Measurements from ENCODE around the gene EPYC. TPM values are rescaled to one million over a fixed set of nuclear protein-coding genes. Genes with fewer than 3 reads are reported as not detected.

The EPYC gene
- total RNA-seq, 1 experiment from 2014 or later, result not detected

GRCh38 chr12:91043408-91043807 lies 38.6 kb upstream of the EPYC start:
- no peak for DNase-seq (ENCODE audit: unreplicated experiment)
- ChIA-PET POLR2A (interaction anchor here (0.6 kb wide), 1 partner anchor 273 kb away, joined by 3 read pairs; no protein-coding TSS in a partner anchor), CTCF (interaction anchor here (0.6 kb wide), 1 partner anchor 65 kb away, joined by 3 read pairs; no protein-coding TSS in a partner anchor)
- Mint-ChIP-seq H3K27me3 (ENCODE audit: insufficient read depth, unreplicated experiment) (peaks cover 83% of the 10 kb centered on the region), H3K4me3 (ENCODE audit: unreplicated experiment) (no peak overlapping the region), H3K36me3 (ENCODE audit: insufficient read depth, unreplicated experiment) (no peaks in the 10 kb centered on the region), H3K9me3 (ENCODE audit: unreplicated experiment) (no peaks in the 10 kb centered on the region), H3K4me1 (ENCODE audit: insufficient read depth, unreplicated experiment) (no peaks in the 10 kb centered on the region), H3K27ac (ENCODE audit: low read depth, unreplicated experiment) (no peak overlapping the region)
- intact Hi-C loops (cut with micrococcal nuclease), result no loop called here
- TF ChIP-seq CTCF (IDR thresholded peaks at IDR 0.05; ENCODE audit: unreplicated experiment), result no peak
- BruUV-seq (replicated peaks), result no TSS peak

GRCh38 chr12:91040096-91040755 lies 35.5 kb upstream of the EPYC start:
- H3K4me3 Mint-ChIP-seq (ENCODE audit: unreplicated experiment), result no peak overlapping the region
- H3K27me3 Mint-ChIP-seq (ENCODE audit: insufficient read depth, unreplicated experiment), result peaks cover 83% of the 10 kb centered on the region
- H3K9me3 Mint-ChIP-seq (ENCODE audit: unreplicated experiment), result no peaks in the 10 kb centered on the region
- H3K27ac Mint-ChIP-seq (ENCODE audit: low read depth, unreplicated experiment), result no peak overlapping the region
- ChIA-PET POLR2A (no interaction called here), CTCF (interaction anchor here (0.6 to 1.2 kb wide), 2 partner anchors 31 to 70 kb away, joined by 3 read pairs; no protein-coding TSS in a partner anchor)
- no peaks in the 10 kb centered on the region for H3K36me3 Mint-ChIP-seq (ENCODE audit: insufficient read depth, unreplicated experiment)
- TF ChIP-seq CTCF (IDR thresholded peaks at IDR 0.05; ENCODE audit: unreplicated experiment), result no peak
- peak; percentile 16 for DNase-seq (ENCODE audit: unreplicated experiment)
- BruUV-seq (replicated peaks), result no TSS peak
- no peaks in the 10 kb centered on the region for H3K4me1 Mint-ChIP-seq (ENCODE audit: insufficient read depth, unreplicated experiment)
- intact Hi-C loops (cut with micrococcal nuclease), result no loop called here

- ChIA-PET CTCF (no interaction called here), POLR2A (no interaction called here)
- Mint-ChIP-seq H3K4me1 (ENCODE audit: insufficient read depth, unreplicated experiment) (no peaks in the 10 kb centered on the region), H3K27ac (ENCODE audit: low read depth, unreplicated experiment) (no peak overlapping the region), H3K9me3 (ENCODE audit: unreplicated experiment) (no peaks in the 10 kb centered on the region), H3K36me3 (ENCODE audit: insufficient read depth, unreplicated experiment) (no peaks in the 10 kb centered on the region), H3K27me3 (ENCODE audit: insufficient read depth, unreplicated experiment) (peaks cover 82% of the 10 kb centered on the region), H3K4me3 (ENCODE audit: unreplicated experiment) (no peak overlapping the region)
- BruUV-seq (replicated peaks), result no TSS peak
- intact Hi-C loops (cut with micrococcal nuclease), result no loop called here
- no peak for DNase-seq (ENCODE audit: unreplicated experiment)
- no peak for TF ChIP-seq CTCF (IDR thresholded peaks at IDR 0.05; ENCODE audit: unreplicated experiment)
Observed at GRCh38 chr12:91037276-91037675, 32.5 kb upstream of the EPYC start.

GRCh38 chr12:91033251-91033650 lies 28.5 kb upstream of the EPYC start:
- intact Hi-C loops (cut with micrococcal nuclease), result no loop called here
- Mint-ChIP-seq H3K9me3 (ENCODE audit: unreplicated experiment) (no peaks in the 10 kb centered on the region), H3K36me3 (ENCODE audit: insufficient read depth, unreplicated experiment) (no peaks in the 10 kb centered on the region), H3K27me3 (ENCODE audit: insufficient read depth, unreplicated experiment) (peaks cover 93% of the 10 kb centered on the region), H3K27ac (ENCODE audit: low read depth, unreplicated experiment) (no peak overlapping the region), H3K4me3 (ENCODE audit: unreplicated experiment) (no peak overlapping the region), H3K4me1 (ENCODE audit: insufficient read depth, unreplicated experiment) (no peaks in the 10 kb centered on the region)
- DNase-seq (ENCODE audit: unreplicated experiment), result no peak
- BruUV-seq (replicated peaks), result no TSS peak
- POLR2A ChIA-PET, result no interaction called here
- CTCF ChIA-PET, result interaction anchor here (0.6 kb wide), 1 partner anchor 11 kb away, joined by 3 read pairs; no protein-coding TSS in a partner anchor
- no peak for TF ChIP-seq CTCF (IDR thresholded peaks at IDR 0.05; ENCODE audit: unreplicated experiment)
